Ovary (tissue), 9 donors: ENCODE measurements around the gene CALY. TPM values are rescaled to one million over a fixed set of nuclear protein-coding genes. Genes with fewer than 3 reads are reported as not detected.
A peak's percentile ranks its signal among the peaks of the same experiment; 100 is the strongest.

Experiments
- DNase-seq, 5 donors: peaks; one replicate each; pipeline ENCODE4 v3.0.0-alpha.2; 2019 to 2020
- H3K27ac ChIP-seq, 2 donors: fragments of 200-600 bp; one replicate each; pipeline versions ENCODE4 v1.5.1 to v1.8.0; 2019 to 2022
- H3K27me3 ChIP-seq: fragments of 200-600 bp; one replicate; pipeline ENCODE4 v1.8.0; 2022
- H3K36me3 ChIP-seq: fragments of 200-600 bp; sonication (generic); one replicate; pipeline ENCODE4 v1.5.1; 2019
- H3K4me1 ChIP-seq: one replicate; pipeline ENCODE4 v1.8.1; 2013; ENCODE audit warnings: mild to moderate bottlenecking, moderate library complexity; ENCODE audit not compliant: insufficient read depth
- H3K4me3 ChIP-seq: fragments of 200-600 bp; sonication (generic); one replicate; pipeline ENCODE4 v1.5.1; 2017
- H3K9me3 ChIP-seq, 2 donors: fragments of 200-600 bp in 1 of 2; sonication (generic) in 1 of 2; one replicate each; pipeline versions ENCODE4 v1.5.1 to v1.8.1; 2013 to 2019; ENCODE audit warnings: mild to moderate bottlenecking in 1 of 2, moderate library complexity in 1 of 2
- CTCF ChIP-seq, 3 donors: fragments of 450-650 bp in 2 of 3; fragments of 200-600 bp in 1 of 3; IDR thresholded peaks; one replicate each; pipeline versions ENCODE4 v1.5.1 to v1.8.0; 2016 to 2022; ENCODE audit warnings: antibody characterized with exemption in 3 of 3, mild to moderate bottlenecking in 1 of 3
- EP300 ChIP-seq: sonication (generic); formaldehyde crosslinking; IDR thresholded peaks from one replicate; pipeline ENCODE4 v1.6.1; 2017; ENCODE audit warnings: antibody characterized with exemption
- POLR2A ChIP-seq: fragments of 450-650 bp; IDR thresholded peaks from one replicate; pipeline ENCODE4 v1.6.1; 2017; ENCODE audit warnings: antibody characterized with exemption, mild to moderate bottlenecking, moderate library complexity
- WGBS, 3 donors: extraction: QIAGEN DNeasy Blood & Tissue Kit in 1 of 3; methylation state at CpG; one replicate each; pipeline versions ENCODE4 v1.1.5 to v1.1.7; 2013 to 2017; 5-methylcytosine and 5-hydroxymethylcytosine counted together
- intact Hi-C, 4 donors: fragments of 100-400 bp; cut with DNase I; formaldehyde crosslinking; loops; one replicate each; pipeline versions ENCODE4 v1.11.0 to v1.15.1; 2022 to 2023
- polyA plus RNA-seq, 2 donors: library from polyadenylated mRNA; stranded (reverse); fragments of 200-250 nt in 1 of 2; fragments of 350-450 nt in 1 of 2; fragmentation: Illumina TruSeq in 1 of 2; extraction: RNeasy Lipid Tissue Mini Kit (QIAGEN cat#74804) in 1 of 2; gene quantifications; one replicate each; pipeline ENCODE4 v1.2.3, GENCODE V29; 2013 to 2014
- total RNA-seq, 7 donors: library from RNA; depleted of rRNA in 2 of 7; stranded (reverse); fragments of >200 nt in 2 of 7; fragmentation: NEBNext Ultra II Directional in 3 of 7; extraction: Animal tissue kit (Norgen Biotek cat#: 25700) in 3 of 7; gene quantifications; one replicate each; pipeline versions ENCODE4 v1.1.0 to v1.2.4, GENCODE V29; 2016 to 2023
- donor health status: DM: no; HTN: no; CAD: no; lungs with moderate emphysema.
- donor health status: DM: no; HTN: no; CAD: no.
- donor health status: Bipolar disorder and iron deficiency.
- donor health status: DM: yes; HTN: yes; CAD: no.
- donor health status: DM: no; HTN: no; CAD: no.
- donor health status: DM: yes; HTN: yes; CAD: no.

The CALY gene
- total and polyA plus RNA-seq, 9 donors: 0.69 TPM; not detected in 8

GRCh38 chr10:133357285-133358161 lies 20.8 kb upstream of the CALY start, which contains the start of gene FUOM:
Gene FUOM, minus strand, starts transcription at chr10:133358019. Its CDS starts 12 bp downstream, at chr10:133358007.
- no peaks in the 10 kb centered on the region for H3K27me3 ChIP-seq
- H3K27ac ChIP-seq: peak within 1 kb of the TSS; percentile 49 to 64
- TF ChIP-seq POLR2A: no peak
- TF ChIP-seq CTCF (IDR thresholded peaks at IDR 0.05): no peak
- no peak for TF ChIP-seq EP300
- H3K9me3 ChIP-seq: no peaks in the 10 kb centered on the region
- 1 to 4% (median 2%) methylated on average over 60 to 83 of the region's 83 CpGs for WGBS, 3 donors
- peak; percentile 58 to 73 (median 61) for DNase-seq
- H3K4me1 ChIP-seq: peaks cover 7% of the 10 kb centered on the region
- peak within 1 kb of the TSS; percentile 49 for H3K4me3 ChIP-seq
- H3K36me3 ChIP-seq: no peaks in the 10 kb centered on the region
- intact Hi-C loops: no loop called here

GRCh38 chr10:133356549-133357284 lies 20.0 kb upstream of the CALY start:
- intact Hi-C loops: no loop called here
- peak overlapping the region in 1 of 2 donors; percentile 64 for H3K27ac ChIP-seq
- H3K9me3 ChIP-seq: no peaks in the 10 kb centered on the region
- H3K36me3 ChIP-seq: no peaks in the 10 kb centered on the region
- H3K4me1 ChIP-seq: peaks cover 7% of the 10 kb centered on the region
- WGBS, 3 donors: 45 to 56% (median 47%) methylated on average over 21 to 27 of the region's 27 CpGs
- no peak for DNase-seq
- H3K4me3 ChIP-seq: peak overlapping the region; percentile 49
- no peaks in the 10 kb centered on the region for H3K27me3 ChIP-seq
- TF ChIP-seq EP300: no peak
- no peak for TF ChIP-seq POLR2A
- no peak for TF ChIP-seq CTCF (IDR thresholded peaks at IDR 0.05)

GRCh38 chr10:133355991-133356390 lies 19.3 kb upstream of the CALY start:
- 90 to 98% (median 96%) methylated on average over 3 of the region's 3 CpGs for WGBS, 3 donors
- no peak overlapping the region for H3K4me3 ChIP-seq
- no peak overlapping the region for H3K27ac ChIP-seq
- no peaks in the 10 kb centered on the region for H3K36me3 ChIP-seq
- DNase-seq: no peak
- peaks cover 7% of the 10 kb centered on the region for H3K4me1 ChIP-seq
- H3K27me3 ChIP-seq: no peaks in the 10 kb centered on the region
- no peak for TF ChIP-seq EP300
- no peak for TF ChIP-seq CTCF (IDR thresholded peaks at IDR 0.05)
- no peak for TF ChIP-seq POLR2A
- intact Hi-C loops: no loop called here
- H3K9me3 ChIP-seq: no peaks in the 10 kb centered on the region

GRCh38 chr10:133355266-133355665 lies 18.6 kb upstream of the CALY start:
- no peak for DNase-seq
- Histone ChIP-seq H3K4me3 (no peak overlapping the region), H3K4me1 (peaks cover 7% of the 10 kb centered on the region), H3K27ac (no peak overlapping the region), H3K9me3 (no peaks in the 10 kb centered on the region), H3K27me3 (no peaks in the 10 kb centered on the region), H3K36me3 (no peaks in the 10 kb centered on the region)
- WGBS, 3 donors: 96 to 97% (median 96%) methylated on average over 6 of the region's 6 CpGs
- intact Hi-C loops: no loop called here
- TF ChIP-seq POLR2A: no peak
- TF ChIP-seq CTCF (IDR thresholded peaks at IDR 0.05): no peak
- no peak for TF ChIP-seq EP300
